ENCODE data around the gene SKAP1. TPM values are rescaled to one million over a fixed set of nuclear protein-coding genes. Genes with fewer than 3 reads are reported as not detected.

SKAP1 gene
- total and polyA plus RNA-seq, 2 of the 13 experiments (the other 11 are each of a cell fraction or from before 2014, with no cell fraction given): 0.21 TPM; not detected in 1

- no peaks in the 10 kb centered on the region for H3K4me1 ChIP-seq (ENCODE audit: insufficient read depth, low read length)
- TF ChIP-seq ZSCAN30 (CRISPR knock-in tag; IDR thresholded peaks at IDR 0.05): no peak
- TF ChIP-seq AGO2 (optimal IDR thresholded peaks at IDR 0.05; ENCODE audit: low read depth, low read length): no peak
- no peak for TF ChIP-seq SMYD3 (CRISPR knock-in tag; IDR thresholded peaks at IDR 0.05)
- TF ChIP-seq ZNF382 (CRISPR knock-in tag; IDR thresholded peaks at IDR 0.05; ENCODE audit: borderline replicate concordance): no peak
- ATAC-seq: no peak
- no peak overlapping the region for H3K4me2 ChIP-seq (ENCODE audit: low read depth, low read length)
- no peak for DNase-seq (ENCODE audit: low spot score)
- 0 out of 5 replicates have a peak, but pooled peaks cover 0 to 3% of the 10 kb centered on the region in 2 experiments for H3K27me3 ChIP-seq (ENCODE audit: control insufficient read depth in 1 of 2, insufficient read depth in 2 of 2, low read length in 2 of 2)
- in situ Hi-C loops (cut with HindIII; ENCODE audit: extremely low pct_ligation_motif_present, low pct_unique_long_range_greater_than_20kb): loop anchor here (5.0 kb wide), 1 partner anchor 99 kb away; no protein-coding TSS in a partner anchor
- no peak overlapping the region for H3K4me3 ChIP-seq (replicated peaks in 1 of 3; ENCODE audit: insufficient read depth in 1 of 3, low read depth in 2 of 3, low read length in 3 of 3)
- FAIRE-seq: no peak
- H3K27ac ChIP-seq (ENCODE audit: extremely low read length, insufficient read depth, low read length): no peak overlapping the region
- intact Hi-C loops (cut with micrococcal nuclease; ENCODE audit: unreplicated experiment): no loop called here
- H3K9me3 ChIP-seq (ENCODE audit: low read length): no peaks in the 10 kb centered on the region
- no peak overlapping the region for H2AFZ ChIP-seq (ENCODE audit: low read length)
- ChIA-PET POLR2A (no interaction called here), CTCF (ENCODE audit: low intra/inter-chr PET ratio, low total read pairs) (interaction anchor here (1.7 kb wide), 1 partner anchor 46 kb away, joined by 3 read pairs; no protein-coding TSS in a partner anchor)
- H3K36me3 ChIP-seq (replicated peaks in 1 of 2; ENCODE audit: control insufficient read depth in 1 of 2, insufficient read depth in 2 of 2, low read length in 2 of 2): peaks cover 5 to 20% of the 10 kb centered on the region in 2 experiments; a peak in 4 of 5 replicates
- H3K9ac ChIP-seq (ENCODE audit: insufficient read depth, low read depth, low read length): no peak overlapping the region
- no TSS peak for BruUV-seq (replicated peaks)
- H4K20me1 ChIP-seq (ENCODE audit: insufficient read depth, low read length): no peaks in the 10 kb centered on the region
- 83% methylated on average over 6 of the region's 9 CpGs for WGBS (ENCODE audit: low lambda C conversion rate)
- no peaks in the 10 kb centered on the region for H3K79me2 ChIP-seq (ENCODE audit: insufficient read depth, low read length)
Measured at GRCh38 chr17:48125829-48126531, 304.0 kb downstream of the SKAP1 start.

- WGBS (ENCODE audit: low lambda C conversion rate): 97% methylated on average over 4 of the region's 4 CpGs
- Histone ChIP-seq H3K27ac (ENCODE audit: extremely low read length, insufficient read depth, low read length) (no peak overlapping the region), H3K36me3 (replicated peaks in 1 of 2; ENCODE audit: control insufficient read depth in 1 of 2, insufficient read depth in 2 of 2, low read length in 2 of 2) (peaks cover 8 to 31% of the 10 kb centered on the region in 2 experiments; a peak in 4 of 5 replicates), H3K4me2 (ENCODE audit: low read depth, low read length) (no peak overlapping the region), H3K27me3 (ENCODE audit: control insufficient read depth in 1 of 2, insufficient read depth in 2 of 2, low read length in 2 of 2) (no peaks in the 10 kb centered on the region), H3K9ac (ENCODE audit: insufficient read depth, low read depth, low read length) (no peak overlapping the region), H3K4me1 (ENCODE audit: insufficient read depth, low read length) (no peaks in the 10 kb centered on the region), H2AFZ (ENCODE audit: low read length) (no peak overlapping the region), H3K79me2 (ENCODE audit: insufficient read depth, low read length) (no peaks in the 10 kb centered on the region), H4K20me1 (ENCODE audit: insufficient read depth, low read length) (no peaks in the 10 kb centered on the region), H3K4me3 (replicated peaks in 1 of 3; ENCODE audit: insufficient read depth in 1 of 3, low read depth in 2 of 3, low read length in 3 of 3) (no peak overlapping the region), H3K9me3 (ENCODE audit: low read length) (no peaks in the 10 kb centered on the region)
- no TSS peak for BruUV-seq (replicated peaks)
- no peak for FAIRE-seq
- ChIA-PET CTCF (ENCODE audit: low intra/inter-chr PET ratio, low total read pairs) (no interaction called here), POLR2A (interaction anchor here (0.6 to 1.4 kb wide), 2 partner anchors 16 to 47 kb away, joined by 3 read pairs; partner anchors contain the start of gene SNX11)
- DNase-seq (ENCODE audit: low spot score): no peak
- ATAC-seq: no peak
- in situ Hi-C loops (cut with HindIII; ENCODE audit: extremely low pct_ligation_motif_present, low pct_unique_long_range_greater_than_20kb): no loop called here
- intact Hi-C loops (cut with micrococcal nuclease; ENCODE audit: unreplicated experiment): no loop called here
- TF ChIP-seq SCMH1 (CRISPR knock-in tag; IDR thresholded peaks at IDR 0.05; ENCODE audit: borderline replicate concordance) (no peak), PHF8 (CRISPR knock-in tag; IDR thresholded peaks at IDR 0.05) (no peak), MED1 (CRISPR knock-in tag; IDR thresholded peaks at IDR 0.05) (no peak), FOXJ3 (CRISPR knock-in tag; IDR thresholded peaks at IDR 0.05; ENCODE audit: borderline replicate concordance) (no peak), TRIM24 (CRISPR knock-in tag; IDR thresholded peaks at IDR 0.05) (no peak), ZBTB7A (CRISPR knock-in tag; IDR thresholded peaks at IDR 0.05) (no peak), RAD51 (IDR thresholded peaks at IDR 0.05; ENCODE audit: borderline replicate concordance) (no peak), FOXP1 (IDR thresholded peaks at IDR 0.05) (no peak), FOXP1 (CRISPR knock-in tag; IDR thresholded peaks at IDR 0.05) (no peak)
- TF ChIP-seq, protein P1, sequence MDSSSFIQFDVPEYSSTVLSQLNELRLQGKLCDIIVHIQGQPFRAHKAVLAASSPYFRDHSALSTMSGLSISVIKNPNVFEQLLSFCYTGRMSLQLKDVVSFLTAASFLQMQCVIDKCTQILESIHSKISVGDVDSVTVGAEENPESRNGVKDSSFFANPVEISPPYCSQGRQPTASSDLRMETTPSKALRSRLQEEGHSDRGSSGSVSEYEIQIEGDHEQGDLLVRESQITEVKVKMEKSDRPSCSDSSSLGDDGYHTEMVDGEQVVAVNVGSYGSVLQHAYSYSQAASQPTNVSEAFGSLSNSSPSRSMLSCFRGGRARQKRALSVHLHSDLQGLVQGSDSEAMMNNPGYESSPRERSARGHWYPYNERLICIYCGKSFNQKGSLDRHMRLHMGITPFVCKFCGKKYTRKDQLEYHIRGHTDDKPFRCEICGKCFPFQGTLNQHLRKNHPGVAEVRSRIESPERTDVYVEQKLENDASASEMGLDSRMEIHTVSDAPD (CRISPR knock-in tag; IDR thresholded peaks at IDR 0.05): no peak
- TF ChIP-seq, protein P2, sequence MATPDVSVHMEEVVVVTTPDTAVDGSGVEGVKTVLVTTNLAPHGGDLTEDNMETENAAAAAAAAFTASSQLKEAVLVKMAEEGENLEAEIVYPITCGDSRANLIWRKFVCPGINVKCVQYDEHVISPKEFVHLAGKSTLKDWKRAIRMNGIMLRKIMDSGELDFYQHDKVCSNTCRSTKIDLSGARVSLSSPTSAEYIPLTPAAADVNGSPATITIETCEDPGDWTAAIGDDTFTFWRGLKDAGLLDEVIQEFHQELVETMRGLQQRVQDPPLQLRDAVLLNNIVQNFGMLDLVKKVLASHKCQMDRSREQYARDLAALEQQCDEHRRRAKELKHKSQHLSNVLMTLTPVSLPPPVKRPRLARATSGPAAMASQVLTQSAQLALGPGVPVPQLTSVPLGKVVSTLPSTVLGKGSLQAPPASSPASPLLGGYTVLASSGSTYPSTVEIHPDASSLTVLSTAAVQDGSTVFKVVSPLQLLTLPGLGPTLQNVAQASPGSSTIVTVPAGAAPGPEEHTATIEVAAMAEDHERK (CRISPR knock-in tag; IDR thresholded peaks at IDR 0.05; ENCODE audit: low read depth): no peak
Measured at GRCh38 chr17:48123776-48124388, 306.1 kb downstream of the SKAP1 start.

Data from HepG2 (cell line).